HCT116 (cell line): ENCODE measurements around the gene TLCD3B. TPM values are rescaled to one million over a fixed set of nuclear protein-coding genes. Genes with fewer than 3 reads are reported as not detected.

Experiments
- ATAC-seq: fragments of 200-7000 bp; cut with Tn5 transposase; 2 replicates; pipeline ENCODE4 v1.9.1; 2020; ENCODE audit warnings: mild to moderate bottlenecking, moderate library complexity
- BruUV-seq: library from RNA; stranded (reverse); fragments of 400-500 nt; replicated peaks from 2 replicates; lab custom pipeline; 2021; lab: Mats Ljungman, UMichigan
- CTCF ChIA-PET: fragments of 300-600 bp; sonication (Branson Sonifier 250); formaldehyde crosslinking; loops from one replicate; lab custom pipeline; 2021; ENCODE audit warnings: antibody characterized with exemption; lab: Charles Lee
- POLR2A ChIA-PET: fragments of 300-600, 350-600 bp; sonication (Branson Sonifier 250); formaldehyde crosslinking; loops from one replicate; lab custom pipeline; 2021; ENCODE audit warnings: antibody characterized with exemption; lab: Charles Lee
- RAD21 ChIA-PET, 2 experiments: fragments of 300-600 bp; sonication (Branson Sonifier 250); formaldehyde crosslinking; loops; one replicate each; lab custom pipeline; 2023; ENCODE audit warnings: low total read pairs in 2 of 2; ENCODE audit not compliant: uncharacterized antibody in 2 of 2, unreplicated experiment in 2 of 2, low non-redundant PET in 1 of 2; lab: Charles Lee
- DNase-seq: peaks from one replicate; pipeline ENCODE4 v3.0.0-alpha.2; 2010; ENCODE audit warnings: low read depth, low spot score
- H2AFZ ChIP-seq: fragments of 200-600 bp; shearing (Covaris generic), sonication (generic); 2 replicates; pipeline ENCODE4 v1.6.1; 2017; ENCODE audit warnings: low read depth, mixed run types, mixed read lengths, antibody characterized with exemption, low read length; ENCODE audit not compliant: poor library complexity, severe bottlenecking
- H3K27ac ChIP-seq: 2 replicates; pipeline ENCODE4 v1.5.1; 2012; ENCODE audit warnings: low read depth, low read length
- H3K27me3 ChIP-seq: fragments of 200-600 bp; sonication (generic); 2 replicates; pipeline ENCODE4 v1.6.1; 2016; ENCODE audit warnings: mixed run types, low read length, mixed read lengths; ENCODE audit not compliant: insufficient read depth
- H3K36me3 ChIP-seq, 2 experiments: fragments of 200-500 bp in 1 of 2; fragments of 200-600 bp in 1 of 2; sonication (Bioruptor generic) in 1 of 2; sonication (generic) in 1 of 2; 2 replicates each; pipeline versions ENCODE4 v1.5.1 to v1.6.1; 2014 to 2016; ENCODE audit warnings: low read length in 2 of 2, inconsistent platforms in 1 of 2, mixed read lengths in 1 of 2, mixed run types in 1 of 2; ENCODE audit not compliant: insufficient read depth in 2 of 2, control insufficient read depth in 1 of 2
- H3K4me1 ChIP-seq, 2 experiments: fragments of 200-600 bp in 1 of 2; sonication (generic) in 1 of 2; 2 replicates each; pipeline versions ENCODE4 v1.5.1 to v1.6.1; 2012 to 2017; ENCODE audit warnings: low read length in 2 of 2, inconsistent platforms in 1 of 2, mild to moderate bottlenecking in 1 of 2, mixed read lengths in 1 of 2, mixed run types in 1 of 2, moderate library complexity in 1 of 2; ENCODE audit not compliant: insufficient read depth in 2 of 2, control insufficient read depth in 1 of 2
- H3K4me2 ChIP-seq: fragments of 200-600 bp; sonication (generic); 2 replicates; pipeline ENCODE4 v1.6.1; 2017; ENCODE audit warnings: mixed run types, low read length, mixed read lengths
- H3K4me3 ChIP-seq, 2 experiments: fragments of 200-600 bp in 1 of 2; sonication (generic) in 1 of 2; replicated peaks in 1 of 2; 2 replicates each; pipeline ENCODE4 v1.5.1; 2011 to 2016; ENCODE audit warnings: low read length in 2 of 2, control low read depth in 1 of 2, low read depth in 1 of 2, mild to moderate bottlenecking in 1 of 2, mixed read lengths in 1 of 2, mixed run types in 1 of 2
- H3K79me2 ChIP-seq: fragments of 200-600 bp; sonication (generic); 2 replicates; pipeline ENCODE4 v1.6.1; 2017; ENCODE audit warnings: mild to moderate bottlenecking, mixed run types, low read length, moderate library complexity, mixed read lengths; ENCODE audit not compliant: insufficient read depth
- H3K9ac ChIP-seq: fragments of 200-600 bp; sonication (generic); 2 replicates; pipeline ENCODE4 v1.6.1; 2016; ENCODE audit warnings: low read length, mixed read lengths
- H3K9me2 ChIP-seq: fragments of 200-600 bp; sonication (generic), shearing (Covaris generic); 2 replicates; pipeline ENCODE4 v1.6.1; 2017; ENCODE audit warnings: mixed run types, mild to moderate bottlenecking, moderate library complexity; ENCODE audit not compliant: insufficient read depth
- H3K9me3 ChIP-seq, 2 experiments: fragments of 200-500 bp in 1 of 2; fragments of 200-600 bp in 1 of 2; sonication (Bioruptor generic) in 1 of 2; sonication (generic) in 1 of 2; 2 replicates each; pipeline ENCODE4 v1.6.1; 2014 to 2017; ENCODE audit warnings: low read length in 2 of 2, mixed read lengths in 2 of 2, inconsistent platforms in 1 of 2, low read depth in 1 of 2, mild to moderate bottlenecking in 1 of 2, mixed run types in 1 of 2, moderate library complexity in 1 of 2; ENCODE audit not compliant: control insufficient read depth in 1 of 2, insufficient read depth in 1 of 2
- H4K20me1 ChIP-seq: fragments of 200-600 bp; sonication (generic), shearing (Covaris generic); 2 replicates; pipeline ENCODE4 v1.6.1; 2017; ENCODE audit warnings: mixed run types, mild to moderate bottlenecking, moderate library complexity; ENCODE audit not compliant: insufficient read depth
- CBX3 ChIP-seq: IDR thresholded peaks from 2 replicates; pipeline ENCODE4 v1.6.1; 2012; ENCODE audit warnings: low read depth
- CEBPB ChIP-seq: IDR thresholded peaks from 2 replicates; pipeline ENCODE4 v1.6.1; 2012; ENCODE audit warnings: low read depth
- EGR1 ChIP-seq: IDR thresholded peaks from 2 replicates; pipeline ENCODE4 v1.6.1; 2012; ENCODE audit warnings: low read depth
- ELF1 ChIP-seq: IDR thresholded peaks from 2 replicates; pipeline ENCODE4 v1.6.1; 2012; ENCODE audit warnings: low read depth, borderline replicate concordance
- EZH2 ChIP-seq: fragments of 200-600 bp; sonication (generic); IDR thresholded peaks from 2 replicates; pipeline ENCODE4 v1.6.1; 2017; ENCODE audit warnings: antibody characterized with exemption, mixed run types
- EZH2phosphoT487 ChIP-seq: fragments of 200-600 bp; IDR thresholded peaks from 2 replicates; pipeline ENCODE4 v1.6.1; 2018; ENCODE audit warnings: antibody characterized with exemption, borderline replicate concordance
- FOSL1 ChIP-seq: IDR thresholded peaks from 2 replicates; pipeline ENCODE4 v1.6.1; 2012; ENCODE audit warnings: low read depth
- JUND ChIP-seq: IDR thresholded peaks from 2 replicates; pipeline ENCODE4 v1.6.1; 2012
- POLR2A ChIP-seq: IDR thresholded peaks from 2 replicates; pipeline ENCODE4 v1.7.0; 2011; ENCODE audit warnings: borderline replicate concordance; ENCODE audit not compliant: insufficient read depth, insufficient read length; ENCODE audit errors: extremely low read depth
- POLR2AphosphoS5 ChIP-seq: IDR thresholded peaks from 2 replicates; pipeline ENCODE4 v1.6.1; 2011; ENCODE audit warnings: mild to moderate bottlenecking, low read depth, low read length, moderate library complexity
- RAD21 ChIP-seq: IDR thresholded peaks from 2 replicates; pipeline ENCODE4 v1.6.1; 2012; ENCODE audit warnings: low read depth, mild to moderate bottlenecking
- SP1 ChIP-seq: IDR thresholded peaks from 2 replicates; pipeline ENCODE4 v1.6.1; 2012; ENCODE audit warnings: low read depth
- SRF ChIP-seq: IDR thresholded peaks from 2 replicates; pipeline ENCODE4 v1.6.1; 2012; ENCODE audit warnings: low read depth
- TCF7L2 ChIP-seq: IDR thresholded peaks from 2 replicates; pipeline ENCODE4 v1.7.0; 2011; ENCODE audit warnings: borderline replicate concordance, inconsistent platforms; ENCODE audit not compliant: insufficient read depth, insufficient read length; ENCODE audit errors: extremely low read depth
- YY1 ChIP-seq: IDR thresholded peaks from 2 replicates; pipeline ENCODE4 v1.6.1; 2011; ENCODE audit warnings: low read length, low read depth, moderate library complexity, mild to moderate bottlenecking; ENCODE audit not compliant: insufficient replicate concordance; ENCODE audit errors: extremely low read depth
- ZNF274 ChIP-seq: fragments of 200-500 bp; sonication (Bioruptor generic); IDR thresholded peaks from 2 replicates; pipeline ENCODE4 v1.6.1; 2014; ENCODE audit warnings: mild to moderate bottlenecking, low read depth, low read length, inconsistent platforms
- intact Hi-C: fragments of 100-400 bp; cut with micrococcal nuclease; formaldehyde crosslinking; loops from 2 replicates; pipeline ENCODE4 v1.10.0; 2022
- total RNA-seq: library from RNA; stranded (reverse); gene quantifications from one replicate; pipeline ENCODE4 v1.2.1, GENCODE V29; 2021; ENCODE audit not compliant: unreplicated experiment
- TF ChIP-seq, protein P1 (sequence below): IDR thresholded peaks from 2 replicates; pipeline ENCODE4 v1.6.1; 2012
- TF ChIP-seq, protein P2 (sequence below), 3 experiments: fragments of 200-600 bp in 1 of 3; sonication (generic) in 1 of 3; IDR thresholded peaks in 2 of 3; conservative IDR thresholded peaks in 1 of 3; 2 replicates each; pipeline ENCODE4 v1.5.1; 2012 to 2017; ENCODE audit warnings: low read depth in 2 of 3, low read length in 2 of 3, antibody characterized with exemption in 1 of 3, borderline replicate concordance in 1 of 3, control low read depth in 1 of 3, mild to moderate bottlenecking in 1 of 3, mixed read lengths in 1 of 3, mixed run types in 1 of 3, moderate library complexity in 1 of 3; ENCODE audit not compliant: insufficient read depth in 1 of 3
- TF ChIP-seq, protein P3 (sequence below): IDR thresholded peaks from 2 replicates; pipeline ENCODE4 v1.6.1; 2011; ENCODE audit warnings: mild to moderate bottlenecking, low read length, moderate library complexity; ENCODE audit not compliant: insufficient replicate concordance; ENCODE audit errors: extremely low read depth

Gene TLCD3B
- total RNA-seq, 1 experiment from 2014 or later: 1.0 TPM

DNA sequence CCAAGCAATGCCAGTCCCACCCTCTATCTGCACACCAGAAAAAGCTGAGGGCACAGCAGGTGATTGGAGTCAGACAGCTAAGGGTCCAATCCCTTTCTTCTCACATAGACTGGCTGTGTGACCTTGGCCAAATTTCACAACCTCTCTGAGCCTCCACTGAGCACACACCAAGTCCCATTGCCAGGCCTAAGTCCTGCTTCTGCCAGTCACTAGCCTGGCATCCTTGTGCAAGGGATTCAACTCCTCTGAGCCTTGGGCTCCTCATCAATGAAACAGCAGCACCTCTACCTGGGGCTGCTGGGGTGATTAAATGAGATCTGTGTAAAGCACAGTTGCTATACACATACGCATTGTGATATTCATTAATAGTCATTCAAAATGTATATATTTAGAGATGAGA lies 15.5 kb upstream of the TLCD3B start:
- Histone ChIP-seq H3K9me2 (no peaks in the 10 kb centered on the region), H3K36me3 (no peaks in the 10 kb centered on the region), H4K20me1 (no peaks in the 10 kb centered on the region), H3K9me3 (no peaks in the 10 kb centered on the region), H3K4me2 (0 out of 2 replicates have a peak overlapping the region, but pooled peaks have one; percentile 35), H2AFZ (no peak overlapping the region), H3K4me3 (no peak overlapping the region), H3K79me2 (no peaks in the 10 kb centered on the region), H3K9ac (no peak overlapping the region), H3K27me3 (no peaks in the 10 kb centered on the region), H3K27ac (no peak overlapping the region), H3K4me1 (peaks cover 8 to 20% of the 10 kb centered on the region in 2 experiments; a peak in 3 of 4 replicates)
- no peak for DNase-seq
- CTCF ChIA-PET: no interaction called here
- TF ChIP-seq RAD21 (no peak), YY1 (no peak), ELF1 (no peak), SRF (no peak), EZH2phosphoT487 (no peak), EGR1 (no peak), CBX3 (no peak), TCF7L2 (no peak), CEBPB (no peak), SP1 (no peak), JUND (no peak), POLR2A (no peak), POLR2AphosphoS5 (no peak), EZH2 (no peak), FOSL1 (no peak), ZNF274 (no peak)
- TF ChIP-seq, protein P1, sequence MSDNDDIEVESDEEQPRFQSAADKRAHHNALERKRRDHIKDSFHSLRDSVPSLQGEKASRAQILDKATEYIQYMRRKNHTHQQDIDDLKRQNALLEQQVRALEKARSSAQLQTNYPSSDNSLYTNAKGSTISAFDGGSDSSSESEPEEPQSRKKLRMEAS: no peak
- TF ChIP-seq, protein P2, sequence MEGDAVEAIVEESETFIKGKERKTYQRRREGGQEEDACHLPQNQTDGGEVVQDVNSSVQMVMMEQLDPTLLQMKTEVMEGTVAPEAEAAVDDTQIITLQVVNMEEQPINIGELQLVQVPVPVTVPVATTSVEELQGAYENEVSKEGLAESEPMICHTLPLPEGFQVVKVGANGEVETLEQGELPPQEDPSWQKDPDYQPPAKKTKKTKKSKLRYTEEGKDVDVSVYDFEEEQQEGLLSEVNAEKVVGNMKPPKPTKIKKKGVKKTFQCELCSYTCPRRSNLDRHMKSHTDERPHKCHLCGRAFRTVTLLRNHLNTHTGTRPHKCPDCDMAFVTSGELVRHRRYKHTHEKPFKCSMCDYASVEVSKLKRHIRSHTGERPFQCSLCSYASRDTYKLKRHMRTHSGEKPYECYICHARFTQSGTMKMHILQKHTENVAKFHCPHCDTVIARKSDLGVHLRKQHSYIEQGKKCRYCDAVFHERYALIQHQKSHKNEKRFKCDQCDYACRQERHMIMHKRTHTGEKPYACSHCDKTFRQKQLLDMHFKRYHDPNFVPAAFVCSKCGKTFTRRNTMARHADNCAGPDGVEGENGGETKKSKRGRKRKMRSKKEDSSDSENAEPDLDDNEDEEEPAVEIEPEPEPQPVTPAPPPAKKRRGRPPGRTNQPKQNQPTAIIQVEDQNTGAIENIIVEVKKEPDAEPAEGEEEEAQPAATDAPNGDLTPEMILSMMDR (IDR thresholded peaks at IDR 0.05 in 2 of 3, conservative IDR thresholded peaks at IDR 0.05 in 1 of 3; ENCODE audit: borderline replicate concordance in 1 of 3, insufficient read depth in 1 of 3, low read depth in 2 of 3, low read length in 2 of 3): no peak
- TF ChIP-seq, protein P3, sequence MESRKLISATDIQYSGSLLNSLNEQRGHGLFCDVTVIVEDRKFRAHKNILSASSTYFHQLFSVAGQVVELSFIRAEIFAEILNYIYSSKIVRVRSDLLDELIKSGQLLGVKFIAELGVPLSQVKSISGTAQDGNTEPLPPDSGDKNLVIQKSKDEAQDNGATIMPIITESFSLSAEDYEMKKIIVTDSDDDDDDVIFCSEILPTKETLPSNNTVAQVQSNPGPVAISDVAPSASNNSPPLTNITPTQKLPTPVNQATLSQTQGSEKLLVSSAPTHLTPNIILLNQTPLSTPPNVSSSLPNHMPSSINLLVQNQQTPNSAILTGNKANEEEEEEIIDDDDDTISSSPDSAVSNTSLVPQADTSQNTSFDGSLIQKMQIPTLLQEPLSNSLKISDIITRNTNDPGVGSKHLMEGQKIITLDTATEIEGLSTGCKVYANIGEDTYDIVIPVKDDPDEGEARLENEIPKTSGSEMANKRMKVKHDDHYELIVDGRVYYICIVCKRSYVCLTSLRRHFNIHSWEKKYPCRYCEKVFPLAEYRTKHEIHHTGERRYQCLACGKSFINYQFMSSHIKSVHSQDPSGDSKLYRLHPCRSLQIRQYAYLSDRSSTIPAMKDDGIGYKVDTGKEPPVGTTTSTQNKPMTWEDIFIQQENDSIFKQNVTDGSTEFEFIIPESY: no peak
- intact Hi-C loops: no loop called here
- RAD21 ChIA-PET: no interaction called here
- no peak for ATAC-seq
- BruUV-seq: no TSS peak
- POLR2A ChIA-PET: no interaction called here
